ENCODE results near the gene SGPP2. TPM values are rescaled to one million over a fixed set of nuclear protein-coding genes. Genes with fewer than 3 reads are reported as not detected.

SGPP2 gene
- total RNA-seq, 1 experiment from 2014 or later: not detected

DNA sequence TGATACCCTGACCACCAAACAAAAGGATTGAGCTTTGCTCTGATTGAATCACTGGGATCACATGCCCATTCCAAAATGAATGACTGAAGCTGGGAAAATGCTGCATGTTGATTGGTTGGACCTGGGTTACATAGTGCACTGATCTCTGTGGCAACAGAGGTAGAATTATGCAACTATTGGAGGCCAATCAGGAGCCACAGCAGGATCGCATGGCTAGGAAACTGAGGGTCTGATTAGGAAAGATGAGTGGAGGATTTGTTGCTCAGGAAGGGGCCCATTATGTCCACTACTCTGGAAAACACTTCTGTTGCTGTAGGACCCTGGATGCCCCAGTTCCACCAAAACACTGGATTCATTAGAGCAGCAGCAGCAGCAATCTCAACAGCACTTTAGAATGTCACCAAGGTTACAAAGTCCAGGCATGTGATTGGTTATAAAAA, 25.9 kb upstream of the SGPP2 start:
- Histone ChIP-seq H3K79me2 (ENCODE audit: insufficient read depth, low read length) (no peaks in the 10 kb centered on the region), H3K79me1 (ENCODE audit: insufficient read depth, low read depth, low read length, poor library complexity, severe bottlenecking) (no peaks in the 10 kb centered on the region), H4K91ac (ENCODE audit: insufficient read length, low read depth, low read length) (no peak overlapping the region), H3K4me1 (ENCODE audit: insufficient read depth, low read length) (peaks cover 3% of the 10 kb centered on the region; the same call in 1 of the 2 replicates), H2BK120ac (ENCODE audit: low read depth, low read length, poor library complexity, severe bottlenecking) (no peak overlapping the region), H2AFZ (ENCODE audit: low read length) (no peak overlapping the region), H2BK5ac (ENCODE audit: insufficient read length, low read length) (no peak overlapping the region), H3K27ac (ENCODE audit: insufficient read length, low read depth, low read length) (no peak overlapping the region), H3K18ac (ENCODE audit: insufficient read length, low read depth, low read length) (no peak overlapping the region), H3K4ac (ENCODE audit: low read depth, low read length) (no peak overlapping the region), H2BK15ac (ENCODE audit: low read depth, low read length) (no peak overlapping the region), H2BK12ac (ENCODE audit: insufficient read length, low read depth, low read length) (no peak overlapping the region), H3K4me2 (ENCODE audit: insufficient read depth, insufficient read length, low read length) (no peak overlapping the region), H4K5ac (ENCODE audit: insufficient read length, low read depth, low read length) (no peak overlapping the region), H4K20me1 (ENCODE audit: control insufficient read depth, insufficient read depth, insufficient read length) (no peaks in the 10 kb centered on the region), H3T11ph (ENCODE audit: low read length) (no peak overlapping the region), H3K23ac (ENCODE audit: insufficient read length, low read depth, low read length) (no peak overlapping the region), H4K8ac (replicated peaks; ENCODE audit: insufficient read length, low read depth, low read length) (no peak overlapping the region), H3K9ac (ENCODE audit: extremely low read depth, insufficient read length, low read length) (no peak overlapping the region), H3K56ac (ENCODE audit: insufficient read length, low read depth, low read length) (no peak overlapping the region), H3K14ac (ENCODE audit: insufficient read depth, low read length) (no peak overlapping the region), H3K27me3 (ENCODE audit: insufficient read depth, low read length) (no peaks in the 10 kb centered on the region), H3K9me3 (ENCODE audit: control insufficient read depth, low read depth, low read length) (no peaks in the 10 kb centered on the region), H2BK20ac (ENCODE audit: low read depth, low read length, poor library complexity, severe bottlenecking) (no peak overlapping the region), H3K23me2 (ENCODE audit: insufficient read length, low read depth, low read length, poor library complexity, severe bottlenecking) (no peaks in the 10 kb centered on the region), H2AK5ac (ENCODE audit: insufficient read length, low read length) (no peak overlapping the region)
- DNase-seq: no peak
- H3K27me3 Mint-ChIP-seq (ENCODE audit: low read depth): peaks cover 3% of the 10 kb centered on the region
- H3K36me3 Mint-ChIP-seq (ENCODE audit: insufficient read depth in 1 of 3, low read depth in 3 of 3): peaks cover 0 to 7% (median 0%) of the 10 kb centered on the region in 3 experiments; a peak in 2 of 7 replicates
- WGBS (ENCODE audit: extremely low coverage, insufficient read length, low lambda C conversion rate): no CpG with 5 or more reads among the region's 1 CpG
- peaks cover 3 to 14% of the 10 kb centered on the region in 2 experiments; a peak in 4 of 5 replicates for H3K9me3 Mint-ChIP-seq
- no peak overlapping the region for H3K27ac Mint-ChIP-seq
- H3K4me3 Mint-ChIP-seq: no peak overlapping the region
- TF ChIP-seq, protein P1, sequence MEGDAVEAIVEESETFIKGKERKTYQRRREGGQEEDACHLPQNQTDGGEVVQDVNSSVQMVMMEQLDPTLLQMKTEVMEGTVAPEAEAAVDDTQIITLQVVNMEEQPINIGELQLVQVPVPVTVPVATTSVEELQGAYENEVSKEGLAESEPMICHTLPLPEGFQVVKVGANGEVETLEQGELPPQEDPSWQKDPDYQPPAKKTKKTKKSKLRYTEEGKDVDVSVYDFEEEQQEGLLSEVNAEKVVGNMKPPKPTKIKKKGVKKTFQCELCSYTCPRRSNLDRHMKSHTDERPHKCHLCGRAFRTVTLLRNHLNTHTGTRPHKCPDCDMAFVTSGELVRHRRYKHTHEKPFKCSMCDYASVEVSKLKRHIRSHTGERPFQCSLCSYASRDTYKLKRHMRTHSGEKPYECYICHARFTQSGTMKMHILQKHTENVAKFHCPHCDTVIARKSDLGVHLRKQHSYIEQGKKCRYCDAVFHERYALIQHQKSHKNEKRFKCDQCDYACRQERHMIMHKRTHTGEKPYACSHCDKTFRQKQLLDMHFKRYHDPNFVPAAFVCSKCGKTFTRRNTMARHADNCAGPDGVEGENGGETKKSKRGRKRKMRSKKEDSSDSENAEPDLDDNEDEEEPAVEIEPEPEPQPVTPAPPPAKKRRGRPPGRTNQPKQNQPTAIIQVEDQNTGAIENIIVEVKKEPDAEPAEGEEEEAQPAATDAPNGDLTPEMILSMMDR (conservative IDR thresholded peaks at IDR 0.05): no peak
- peaks cover 9 to 10% of the 10 kb centered on the region in 2 experiments for H3K4me1 Mint-ChIP-seq

All from H9 (cell line).